DOHH2 (cell line): ENCODE data around the gene P4HA2.

ENCODE experiments used
- EZH2phosphoT487 ChIP-seq: fragments of 200-600 bp; sonication (generic); IDR thresholded peaks from 2 replicates; pipeline ENCODE4 v1.6.1; 2017; ENCODE audit warnings: borderline replicate concordance, mild to moderate bottlenecking, antibody characterized with exemption, low read length, moderate library complexity, mixed read lengths
- TF ChIP-seq, protein P1 (sequence below): fragments of 200-600 bp; sonication (generic); IDR thresholded peaks from one replicate; pipeline ENCODE4 v1.5.1; 2014; ENCODE audit warnings: antibody characterized with exemption, mild to moderate bottlenecking, low read depth, low read length; ENCODE audit not compliant: poor library complexity, severe bottlenecking

DNA sequence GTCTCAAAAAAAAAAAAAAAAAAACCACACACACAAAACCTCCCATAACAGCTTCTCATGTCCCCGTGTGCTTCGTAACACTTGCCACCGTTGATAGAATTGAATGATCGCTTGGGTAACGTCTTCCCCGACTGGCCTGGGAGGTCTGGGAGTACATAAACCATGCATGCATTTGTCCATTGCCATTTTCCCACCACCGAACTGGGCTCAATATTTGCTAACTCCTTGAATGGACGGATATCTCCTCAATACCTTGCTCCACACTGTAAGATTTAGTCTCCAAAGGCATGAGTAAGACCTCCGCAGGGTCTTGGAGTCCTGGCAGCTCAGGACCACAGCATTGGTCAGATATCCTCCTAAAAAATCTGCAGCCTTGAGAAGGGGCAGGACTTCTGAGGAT is 3.2 kb upstream of the P4HA2 start:
- TF ChIP-seq, protein P1, sequence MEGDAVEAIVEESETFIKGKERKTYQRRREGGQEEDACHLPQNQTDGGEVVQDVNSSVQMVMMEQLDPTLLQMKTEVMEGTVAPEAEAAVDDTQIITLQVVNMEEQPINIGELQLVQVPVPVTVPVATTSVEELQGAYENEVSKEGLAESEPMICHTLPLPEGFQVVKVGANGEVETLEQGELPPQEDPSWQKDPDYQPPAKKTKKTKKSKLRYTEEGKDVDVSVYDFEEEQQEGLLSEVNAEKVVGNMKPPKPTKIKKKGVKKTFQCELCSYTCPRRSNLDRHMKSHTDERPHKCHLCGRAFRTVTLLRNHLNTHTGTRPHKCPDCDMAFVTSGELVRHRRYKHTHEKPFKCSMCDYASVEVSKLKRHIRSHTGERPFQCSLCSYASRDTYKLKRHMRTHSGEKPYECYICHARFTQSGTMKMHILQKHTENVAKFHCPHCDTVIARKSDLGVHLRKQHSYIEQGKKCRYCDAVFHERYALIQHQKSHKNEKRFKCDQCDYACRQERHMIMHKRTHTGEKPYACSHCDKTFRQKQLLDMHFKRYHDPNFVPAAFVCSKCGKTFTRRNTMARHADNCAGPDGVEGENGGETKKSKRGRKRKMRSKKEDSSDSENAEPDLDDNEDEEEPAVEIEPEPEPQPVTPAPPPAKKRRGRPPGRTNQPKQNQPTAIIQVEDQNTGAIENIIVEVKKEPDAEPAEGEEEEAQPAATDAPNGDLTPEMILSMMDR = no peak
- TF ChIP-seq EZH2phosphoT487 = no peak
